B cell (primary cell): ENCODE results near the gene AIRE. TPM values are rescaled to one million over a fixed set of nuclear protein-coding genes. Genes with fewer than 3 reads are reported as not detected.

Experiments
- ATAC-seq: fragments of 200-7000 bp; cut with Tn5 transposase; one replicate; pipeline ENCODE4 v1.10.0; 2021; ENCODE audit warnings: low read depth, mild to moderate bottlenecking, moderate number of reproducible peaks, moderate library complexity
- CTCF ChIA-PET: fragments of 350-600 bp; sonication (Branson Sonifier 250); formaldehyde crosslinking; loops from one replicate; lab custom pipeline; 2021; ENCODE audit warnings: antibody characterized with exemption, inconsistent platforms; lab: Charles Lee
- POLR2A ChIA-PET: fragments of 350-600 bp; sonication (Branson Sonifier 250); formaldehyde crosslinking; loops from one replicate; lab custom pipeline; 2021; ENCODE audit warnings: antibody characterized with exemption; lab: Charles Lee
- DNase-seq: peaks from one replicate; pipeline ENCODE4 v3.0.0; 2013
- H2AFZ ChIP-seq: 2 replicates; pipeline ENCODE4 v1.6.1; 2012; ENCODE audit warnings: mild to moderate bottlenecking, low read depth, low read length; ENCODE audit not compliant: insufficient read depth, poor library complexity, severe bottlenecking
- H3K27ac ChIP-seq, 2 donors: 1 replicate in 1 of 2; 2 replicates in 1 of 2; pipeline ENCODE4 v1.5.1; 2012 to 2013; ENCODE audit warnings: low read length in 2 of 2, mild to moderate bottlenecking in 2 of 2, moderate library complexity in 1 of 2
- H3K27me3 ChIP-seq, 4 experiments: fragments of 200-600 bp in 1 of 4; sonication (generic) in 1 of 4; replicated peaks in 1 of 4; 1 replicate in 2 of 4; 2 replicates in 2 of 4; pipeline versions ENCODE4 v1.6.1 to v1.7.0; 2013 to 2016; ENCODE audit warnings: low read length in 3 of 4, mild to moderate bottlenecking in 2 of 4, mixed read lengths in 1 of 4, moderate library complexity in 1 of 4; ENCODE audit not compliant: insufficient read depth in 4 of 4, control insufficient read depth in 3 of 4; ENCODE audit errors: control extremely low read depth in 1 of 4
- H3K36me3 ChIP-seq, 2 experiments: replicated peaks in 1 of 2; 1 replicate in 1 of 2; 2 replicates in 1 of 2; pipeline versions ENCODE4 v1.6.1 to v1.7.1; 2013; ENCODE audit warnings: low read length in 1 of 2; ENCODE audit not compliant: insufficient read depth in 2 of 2, control insufficient read depth in 1 of 2; ENCODE audit errors: control extremely low read depth in 1 of 2, extremely low read depth in 1 of 2
- H3K4me1 ChIP-seq, 2 donors: fragments of 200-600 bp in 1 of 2; sonication (generic) in 1 of 2; 1 replicate in 1 of 2; 2 replicates in 1 of 2; pipeline versions ENCODE4 v1.5.1 to v1.6.1; 2013 to 2017; ENCODE audit warnings: low read length in 2 of 2; ENCODE audit not compliant: control insufficient read depth in 2 of 2, insufficient read depth in 2 of 2
- H3K4me2 ChIP-seq: replicated peaks from 2 replicates; pipeline ENCODE3; 2012; ENCODE audit warnings: mild to moderate bottlenecking, low read depth, low read length; ENCODE audit not compliant: poor library complexity, severe bottlenecking
- H3K4me3 ChIP-seq, 5 experiments: fragments of 200-600 bp in 1 of 5; sonication (generic) in 1 of 5; 1 replicate in 3 of 5; 2 replicates in 2 of 5; pipeline versions ENCODE4 v1.5.1 to v1.7.0; 2011 to 2016; ENCODE audit warnings: low read length in 4 of 5, mild to moderate bottlenecking in 4 of 5, low read depth in 2 of 5, control low read depth in 1 of 5, moderate library complexity in 1 of 5; ENCODE audit not compliant: insufficient read depth in 1 of 5; ENCODE audit errors: control extremely low read depth in 1 of 5, extremely low read depth in 1 of 5
- H3K79me2 ChIP-seq: fragments of 200-600 bp; sonication (generic); one replicate; pipeline ENCODE4 v1.6.0; 2016; ENCODE audit warnings: low read length; ENCODE audit not compliant: control insufficient read depth, insufficient read depth
- H3K9ac ChIP-seq: fragments of 200-600 bp; sonication (generic); 2 replicates; pipeline ENCODE4 v1.6.1; 2017; ENCODE audit warnings: mild to moderate bottlenecking, low read length, moderate library complexity
- H3K9me3 ChIP-seq, 3 donors: one replicate each; pipeline versions ENCODE4 v1.6.1 to v1.7.1; 2013; ENCODE audit warnings: low read length in 2 of 3; ENCODE audit not compliant: control insufficient read depth in 2 of 3, insufficient read depth in 1 of 3; ENCODE audit errors: control extremely low read depth in 1 of 3
- H4K20me1 ChIP-seq: 2 replicates; pipeline ENCODE4 v1.6.0; 2012; ENCODE audit warnings: mild to moderate bottlenecking, low read length; ENCODE audit not compliant: insufficient read depth, control insufficient read depth, poor library complexity, severe bottlenecking
- H3K27ac Mint-ChIP-seq: one replicate; pipeline ENCODE4 v1.8.0; 2021; ENCODE audit warnings: mixed read lengths
- H3K27me3 Mint-ChIP-seq: one replicate; pipeline ENCODE4 v1.8.0; 2021; ENCODE audit warnings: mixed read lengths
- H3K4me1 Mint-ChIP-seq: one replicate; pipeline ENCODE4 v1.8.0; 2021; ENCODE audit warnings: mixed read lengths
- H3K4me3 Mint-ChIP-seq: one replicate; pipeline ENCODE4 v1.8.0; 2021; ENCODE audit warnings: mixed read lengths
- H3K9me3 Mint-ChIP-seq: one replicate; pipeline ENCODE4 v1.8.0; 2022; ENCODE audit warnings: mixed read lengths; ENCODE audit not compliant: insufficient read depth
- CTCF ChIP-seq: fragments of 200-600 bp; IDR thresholded peaks from one replicate; pipeline ENCODE4 v1.8.0; 2022; ENCODE audit warnings: antibody characterized with exemption, mild to moderate bottlenecking
- EZH2 ChIP-seq: IDR thresholded peaks from 2 replicates; pipeline ENCODE4 v1.6.1; 2012; ENCODE audit warnings: borderline replicate concordance, low read depth, mild to moderate bottlenecking, moderate library complexity, low read length; ENCODE audit not compliant: insufficient read depth, poor library complexity, severe bottlenecking
- whole genome bisulfite sequencing: methylation state at CpG from one replicate; pipeline ENCODE4 v1.1.5; 2013; ENCODE audit warnings: missing lambda C conversion rate; ENCODE audit not compliant: insufficient coverage; 5-methylcytosine and 5-hydroxymethylcytosine counted together
- intact Hi-C: fragments of 100-400 bp; cut with micrococcal nuclease; formaldehyde crosslinking; loops from one replicate; pipeline ENCODE4 v1.10.0; 2022
- polyA plus RNA-seq: library from polyadenylated mRNA; depleted of rRNA; stranded (reverse); fragments of >200 nt; gene quantifications from 2 replicates; pipeline ENCODE4 v1.2.3, GENCODE V29; 2012
- total RNA-seq, 2 donors: library from RNA; stranded (reverse); fragments of 120-200 nt in 1 of 2; gene quantifications; 1 replicate in 1 of 2; 2 replicates in 1 of 2; pipeline versions ENCODE4 v1.2.3 to v1.2.4, GENCODE V29; 2013 to 2022

The AIRE gene
- total and polyA plus RNA-seq, 2 donors (not counting 1 experiment from before 2014, with no cell fraction given): 0.37 TPM; not detected in 1

GRCh38 chr21:44333509-44334328 is 48.0 kb downstream of the AIRE start:
- TF ChIP-seq EZH2 (no peak), CTCF (no peak)
- Histone ChIP-seq H3K4me3 (no peak overlapping the region), H3K36me3 (peaks cover 0 to 33% of the 10 kb centered on the region in 2 experiments), H3K9ac (no peak overlapping the region), H2AFZ (no peak overlapping the region), H4K20me1 (peaks cover 46% of the 10 kb centered on the region), H3K4me2 (no peak overlapping the region), H3K4me1 (peaks cover 0 to 6% of the 10 kb centered on the region in 2 donors), H3K79me2 (no peaks in the 10 kb centered on the region), H3K27ac (no peak overlapping the region), H3K9me3 (no peaks in the 10 kb centered on the region), H3K27me3 (no peaks in the 10 kb centered on the region)
- intact Hi-C loops: no loop called here
- ATAC-seq (no peak), DNase-seq (no peak)
- 88% methylated on average over 45 of the region's 45 CpGs for WGBS
- ChIA-PET CTCF (no interaction called here), POLR2A (interaction anchor here (0.6 kb wide), 1 partner anchor 495 kb away, joined by 12 read pairs; no protein-coding TSS in a partner anchor)
- H3K4me3 Mint-ChIP-seq: no peak overlapping the region
- H3K4me1 Mint-ChIP-seq: peaks cover 4% of the 10 kb centered on the region
- H3K27ac Mint-ChIP-seq: no peak overlapping the region
- no peaks in the 10 kb centered on the region for H3K9me3 Mint-ChIP-seq
- no peaks in the 10 kb centered on the region for H3K27me3 Mint-ChIP-seq
